KMS-11 (cell line): Measurements from ENCODE around the gene LGALS3BP.

Experiments
- H2AFZ ChIP-seq: fragments of 200-600 bp; sonication (generic); 2 replicates; pipeline ENCODE4 v1.6.1; 2016; ENCODE audit warnings: antibody characterized with exemption, mixed run types, low read depth
- H3K27ac ChIP-seq: fragments of 200-600 bp; sonication (generic); 2 replicates; pipeline ENCODE4 v1.6.1; 2016; ENCODE audit warnings: mild to moderate bottlenecking, mixed run types
- H3K27me3 ChIP-seq: fragments of 200-600 bp; sonication (generic); 2 replicates; pipeline ENCODE4 v1.6.1; 2017; ENCODE audit warnings: mild to moderate bottlenecking, low read depth, mixed run types, moderate library complexity; ENCODE audit not compliant: insufficient read depth
- H3K36me3 ChIP-seq: fragments of 200-600 bp; sonication (generic); 2 replicates; pipeline ENCODE4 v1.6.1; 2017; ENCODE audit warnings: mild to moderate bottlenecking, mixed run types; ENCODE audit not compliant: insufficient read depth
- H3K4me1 ChIP-seq: fragments of 200-600 bp; sonication (generic); 2 replicates; pipeline ENCODE4 v1.6.1; 2016; ENCODE audit warnings: mild to moderate bottlenecking, low read depth, mixed run types; ENCODE audit not compliant: poor library complexity, severe bottlenecking
- H3K4me2 ChIP-seq: fragments of 200-600 bp; sonication (generic); 2 replicates; pipeline ENCODE4 v1.7.0; 2016; ENCODE audit warnings: mild to moderate bottlenecking, mixed run types
- H3K4me3 ChIP-seq: fragments of 200-600 bp; sonication (generic); IDR thresholded peaks from 2 replicates; pipeline ENCODE4 v1.6.1; 2017; ENCODE audit warnings: low read depth, low read length, mixed read lengths; ENCODE audit not compliant: insufficient read depth
- H3K79me2 ChIP-seq: fragments of 200-600 bp; sonication (generic); 2 replicates; pipeline ENCODE4 v1.6.1; 2016; ENCODE audit warnings: low read depth, mixed run types; ENCODE audit not compliant: insufficient read depth
- H3K9ac ChIP-seq: fragments of 200-600 bp; sonication (generic); 2 replicates; pipeline ENCODE4 v1.6.1; 2016; ENCODE audit warnings: mild to moderate bottlenecking, mixed run types
- H4K20me1 ChIP-seq: fragments of 200-600 bp; sonication (generic); 2 replicates; pipeline ENCODE4 v1.6.1; 2016; ENCODE audit warnings: mild to moderate bottlenecking, mixed run types; ENCODE audit not compliant: insufficient read depth
- CTCF ChIP-seq: fragments of 200-600 bp; sonication (generic); conservative IDR thresholded peaks from 2 replicates; pipeline ENCODE4 v1.6.1; 2017; ENCODE audit warnings: low read depth, mild to moderate bottlenecking, antibody characterized with exemption, low read length, moderate library complexity, mixed read lengths

Gene LGALS3BP

GRCh38 chr17:78991017-78991738 is 11.5 kb upstream of the LGALS3BP start:
- Histone ChIP-seq H2AFZ (no peak overlapping the region), H3K27ac (no peak overlapping the region), H3K4me2 (no peak overlapping the region), H3K27me3 (no peaks in the 10 kb centered on the region), H4K20me1 (no peaks in the 10 kb centered on the region), H3K36me3 (no peaks in the 10 kb centered on the region), H3K4me1 (peaks cover 9% of the 10 kb centered on the region), H3K79me2 (no peaks in the 10 kb centered on the region), H3K4me3 (no peak overlapping the region), H3K9ac (no peak overlapping the region)
- no peak for TF ChIP-seq CTCF

- H3K27ac ChIP-seq = no peak overlapping the region
- H3K36me3 ChIP-seq = no peaks in the 10 kb centered on the region
- no peak for TF ChIP-seq CTCF
Measured at GRCh38 chr17:78990349-78991016, 10.8 kb upstream of the LGALS3BP start.

GRCh38 chr17:78988152-78988551 is 8.4 kb upstream of the LGALS3BP start:
- Histone ChIP-seq H3K36me3 (no peaks in the 10 kb centered on the region), H3K79me2 (no peaks in the 10 kb centered on the region), H3K27me3 (no peaks in the 10 kb centered on the region), H3K4me2 (no peak overlapping the region), H3K4me3 (no peak overlapping the region), H3K4me1 (peaks cover 18% of the 10 kb centered on the region), H3K27ac (no peak overlapping the region), H4K20me1 (no peaks in the 10 kb centered on the region), H2AFZ (no peak overlapping the region), H3K9ac (no peak overlapping the region)
- no peak for TF ChIP-seq CTCF

More at GRCh38 chr17:78990349-78991016, 10.8 kb upstream of the LGALS3BP start:
- no peak overlapping the region for H3K9ac ChIP-seq
- no peaks in the 10 kb centered on the region for H3K27me3 ChIP-seq
- H3K4me3 ChIP-seq = no peak overlapping the region
- peaks cover 16% of the 10 kb centered on the region for H3K4me1 ChIP-seq
- no peaks in the 10 kb centered on the region for H4K20me1 ChIP-seq
- H2AFZ ChIP-seq = no peak overlapping the region
- no peak overlapping the region for H3K4me2 ChIP-seq
- no peaks in the 10 kb centered on the region for H3K79me2 ChIP-seq

GRCh38 chr17:78986649-78987328 is 7.1 kb upstream of the LGALS3BP start:
- Histone ChIP-seq H4K20me1 (no peaks in the 10 kb centered on the region), H3K4me1 (peaks cover 18% of the 10 kb centered on the region), H3K4me2 (no peak overlapping the region), H3K9ac (no peak overlapping the region), H3K4me3 (no peak overlapping the region), H3K27me3 (no peaks in the 10 kb centered on the region), H3K36me3 (no peaks in the 10 kb centered on the region), H3K79me2 (no peaks in the 10 kb centered on the region), H3K27ac (no peak overlapping the region), H2AFZ (no peak overlapping the region)
- no peak for TF ChIP-seq CTCF
